Measurements from ENCODE around the gene SERAC1.

DNA sequence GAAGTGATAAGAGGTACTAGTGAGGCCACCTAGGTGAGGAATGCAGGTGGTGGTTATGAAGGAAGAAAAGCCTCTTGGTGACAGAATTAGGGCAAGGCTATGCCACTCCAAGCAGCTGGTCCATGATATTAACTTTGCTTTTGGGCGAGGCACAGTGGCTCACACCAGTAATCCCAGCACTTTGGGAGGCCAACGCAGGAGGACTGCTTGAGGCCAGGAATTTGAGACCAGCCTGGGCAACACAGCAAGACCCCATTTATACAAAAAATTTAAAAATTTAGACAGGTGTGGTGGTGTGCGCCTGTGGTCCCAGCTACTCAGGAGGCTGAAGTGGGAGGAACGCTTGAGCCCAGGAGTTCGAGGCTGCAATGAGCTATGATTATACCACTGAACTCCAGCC lies 56.1 kb downstream of the SERAC1 start:
- TF ChIP-seq OSR1 (CRISPR knock-in tag; IDR thresholded peaks at IDR 0.05) (no peak), ZNF70 (CRISPR knock-in tag; IDR thresholded peaks at IDR 0.05) (no peak), TOX (CRISPR knock-in tag; IDR thresholded peaks at IDR 0.05; ENCODE audit: borderline replicate concordance) (no peak), ZC3H10 (CRISPR knock-in tag; IDR thresholded peaks at IDR 0.05) (no peak), ISL1 (CRISPR knock-in tag; IDR thresholded peaks at IDR 0.05) (no peak), ZFP3 (CRISPR knock-in tag; IDR thresholded peaks at IDR 0.05) (no peak), ZFP30 (CRISPR knock-in tag; IDR thresholded peaks at IDR 0.05) (no peak), ESRRG (CRISPR knock-in tag; IDR thresholded peaks at IDR 0.05) (no peak), GLIS3 (CRISPR knock-in tag; IDR thresholded peaks at IDR 0.05) (no peak), RARB (CRISPR knock-in tag; IDR thresholded peaks at IDR 0.05) (no peak)
- TF ChIP-seq, protein P1, sequence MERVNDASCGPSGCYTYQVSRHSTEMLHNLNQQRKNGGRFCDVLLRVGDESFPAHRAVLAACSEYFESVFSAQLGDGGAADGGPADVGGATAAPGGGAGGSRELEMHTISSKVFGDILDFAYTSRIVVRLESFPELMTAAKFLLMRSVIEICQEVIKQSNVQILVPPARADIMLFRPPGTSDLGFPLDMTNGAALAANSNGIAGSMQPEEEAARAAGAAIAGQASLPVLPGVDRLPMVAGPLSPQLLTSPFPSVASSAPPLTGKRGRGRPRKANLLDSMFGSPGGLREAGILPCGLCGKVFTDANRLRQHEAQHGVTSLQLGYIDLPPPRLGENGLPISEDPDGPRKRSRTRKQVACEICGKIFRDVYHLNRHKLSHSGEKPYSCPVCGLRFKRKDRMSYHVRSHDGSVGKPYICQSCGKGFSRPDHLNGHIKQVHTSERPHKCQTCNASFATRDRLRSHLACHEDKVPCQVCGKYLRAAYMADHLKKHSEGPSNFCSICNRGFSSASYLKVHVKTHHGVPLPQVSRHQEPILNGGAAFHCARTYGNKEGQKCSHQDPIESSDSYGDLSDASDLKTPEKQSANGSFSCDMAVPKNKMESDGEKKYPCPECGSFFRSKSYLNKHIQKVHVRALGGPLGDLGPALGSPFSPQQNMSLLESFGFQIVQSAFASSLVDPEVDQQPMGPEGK (CRISPR knock-in tag; IDR thresholded peaks at IDR 0.05; ENCODE audit: borderline replicate concordance), result no peak
- TF ChIP-seq, protein P2, sequence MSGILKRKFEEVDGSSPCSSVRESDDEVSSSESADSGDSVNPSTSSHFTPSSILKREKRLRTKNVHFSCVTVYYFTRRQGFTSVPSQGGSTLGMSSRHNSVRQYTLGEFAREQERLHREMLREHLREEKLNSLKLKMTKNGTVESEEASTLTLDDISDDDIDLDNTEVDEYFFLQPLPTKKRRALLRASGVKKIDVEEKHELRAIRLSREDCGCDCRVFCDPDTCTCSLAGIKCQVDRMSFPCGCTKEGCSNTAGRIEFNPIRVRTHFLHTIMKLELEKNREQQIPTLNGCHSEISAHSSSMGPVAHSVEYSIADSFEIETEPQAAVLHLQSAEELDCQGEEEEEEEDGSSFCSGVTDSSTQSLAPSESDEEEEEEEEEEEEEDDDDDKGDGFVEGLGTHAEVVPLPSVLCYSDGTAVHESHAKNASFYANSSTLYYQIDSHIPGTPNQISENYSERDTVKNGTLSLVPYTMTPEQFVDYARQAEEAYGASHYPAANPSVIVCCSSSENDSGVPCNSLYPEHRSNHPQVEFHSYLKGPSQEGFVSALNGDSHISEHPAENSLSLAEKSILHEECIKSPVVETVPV (CRISPR knock-in tag; IDR thresholded peaks at IDR 0.05), result no peak
